PFSK-1 (cell line): ENCODE measurements around the gene EPO.

Experiments used
- FOXP2 ChIP-seq: optimal IDR thresholded peaks from 2 replicates; pipeline ENCODE3; 2011; ENCODE audit warnings: borderline replicate concordance, control low read depth, inconsistent platforms; ENCODE audit not compliant: insufficient read depth; ENCODE audit errors: extremely low read length, extremely low read depth
- POLR2AphosphoS5 ChIP-seq: IDR thresholded peaks from 2 replicates; pipeline ENCODE4 v1.6.1; 2012; ENCODE audit warnings: low read depth, mild to moderate bottlenecking, control low read depth, low read length, moderate library complexity
- SIN3A ChIP-seq: IDR thresholded peaks from 2 replicates; pipeline ENCODE4 v1.6.1; 2012; ENCODE audit warnings: mild to moderate bottlenecking, low read length, moderate library complexity, borderline replicate concordance; ENCODE audit not compliant: insufficient read depth
- TAF1 ChIP-seq: IDR thresholded peaks from 2 replicates; pipeline ENCODE4 v1.6.1; 2012; ENCODE audit warnings: low read length, control low read depth, borderline replicate concordance; ENCODE audit not compliant: insufficient read depth
- TF ChIP-seq, protein P1 (sequence below), 2 experiments: IDR thresholded peaks; 2 replicates each; pipeline versions ENCODE4 v1.6.1 to v1.8.0; 2011 to 2012; ENCODE audit warnings: low read depth in 2 of 2, low read length in 2 of 2, control low read depth in 1 of 2, inconsistent platforms in 1 of 2, mild to moderate bottlenecking in 1 of 2, moderate library complexity in 1 of 2; ENCODE audit not compliant: insufficient read depth in 1 of 2

The EPO gene

DNA sequence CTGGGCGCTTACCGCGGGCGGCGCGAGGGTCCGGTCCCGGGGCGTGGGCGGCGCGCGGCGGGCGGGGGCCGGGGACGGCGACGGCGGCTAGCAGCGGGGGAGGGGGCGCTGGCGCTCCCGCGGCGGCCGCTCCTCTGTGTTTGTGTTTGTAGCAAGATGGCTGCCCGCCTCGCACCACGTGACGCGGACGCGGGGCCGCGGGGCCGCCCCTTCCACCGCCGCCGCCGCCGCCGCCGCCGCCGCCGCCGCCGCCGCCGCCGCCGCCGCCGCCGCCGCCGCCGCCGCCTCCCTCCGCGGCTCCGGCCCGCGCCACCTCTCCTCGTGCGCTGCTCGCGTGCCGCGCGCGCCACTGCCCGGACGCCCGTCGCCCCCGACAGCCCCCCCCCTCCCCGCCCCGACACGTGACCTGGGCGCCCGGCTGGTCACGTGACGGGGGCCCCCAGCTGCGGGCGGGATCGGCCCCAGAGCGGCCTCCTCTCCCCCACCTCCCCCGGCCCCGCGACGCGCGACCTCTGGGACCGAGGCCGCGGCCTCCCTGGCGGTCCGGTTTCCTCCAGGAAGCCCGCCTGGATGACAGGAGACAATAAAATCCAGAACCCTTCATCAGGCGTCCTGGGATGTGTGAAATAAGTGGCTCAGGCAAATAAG is 26.0 kb upstream of the EPO start, which contains the start of gene GIGYF1:
Gene GIGYF1, minus strand, starts transcription at position 153 of the 648 bp plus-strand sequence. CDS start 6,012 bp downstream, outside the sequence.
- TF ChIP-seq TAF1 (no peak), SIN3A (peak; percentile 1; the same call in 1 of the 2 replicates), POLR2AphosphoS5 (no peak)
- TF ChIP-seq, protein P1, sequence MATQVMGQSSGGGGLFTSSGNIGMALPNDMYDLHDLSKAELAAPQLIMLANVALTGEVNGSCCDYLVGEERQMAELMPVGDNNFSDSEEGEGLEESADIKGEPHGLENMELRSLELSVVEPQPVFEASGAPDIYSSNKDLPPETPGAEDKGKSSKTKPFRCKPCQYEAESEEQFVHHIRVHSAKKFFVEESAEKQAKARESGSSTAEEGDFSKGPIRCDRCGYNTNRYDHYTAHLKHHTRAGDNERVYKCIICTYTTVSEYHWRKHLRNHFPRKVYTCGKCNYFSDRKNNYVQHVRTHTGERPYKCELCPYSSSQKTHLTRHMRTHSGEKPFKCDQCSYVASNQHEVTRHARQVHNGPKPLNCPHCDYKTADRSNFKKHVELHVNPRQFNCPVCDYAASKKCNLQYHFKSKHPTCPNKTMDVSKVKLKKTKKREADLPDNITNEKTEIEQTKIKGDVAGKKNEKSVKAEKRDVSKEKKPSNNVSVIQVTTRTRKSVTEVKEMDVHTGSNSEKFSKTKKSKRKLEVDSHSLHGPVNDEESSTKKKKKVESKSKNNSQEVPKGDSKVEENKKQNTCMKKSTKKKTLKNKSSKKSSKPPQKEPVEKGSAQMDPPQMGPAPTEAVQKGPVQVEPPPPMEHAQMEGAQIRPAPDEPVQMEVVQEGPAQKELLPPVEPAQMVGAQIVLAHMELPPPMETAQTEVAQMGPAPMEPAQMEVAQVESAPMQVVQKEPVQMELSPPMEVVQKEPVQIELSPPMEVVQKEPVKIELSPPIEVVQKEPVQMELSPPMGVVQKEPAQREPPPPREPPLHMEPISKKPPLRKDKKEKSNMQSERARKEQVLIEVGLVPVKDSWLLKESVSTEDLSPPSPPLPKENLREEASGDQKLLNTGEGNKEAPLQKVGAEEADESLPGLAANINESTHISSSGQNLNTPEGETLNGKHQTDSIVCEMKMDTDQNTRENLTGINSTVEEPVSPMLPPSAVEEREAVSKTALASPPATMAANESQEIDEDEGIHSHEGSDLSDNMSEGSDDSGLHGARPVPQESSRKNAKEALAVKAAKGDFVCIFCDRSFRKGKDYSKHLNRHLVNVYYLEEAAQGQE (IDR thresholded peaks at IDR 0.05; ENCODE audit: insufficient read depth in 1 of 2, low read depth in 2 of 2, low read length in 2 of 2) = 0 out of 4 replicates have a peak, but pooled peaks of 1 of the 2 experiments have one; percentile 22

DNA sequence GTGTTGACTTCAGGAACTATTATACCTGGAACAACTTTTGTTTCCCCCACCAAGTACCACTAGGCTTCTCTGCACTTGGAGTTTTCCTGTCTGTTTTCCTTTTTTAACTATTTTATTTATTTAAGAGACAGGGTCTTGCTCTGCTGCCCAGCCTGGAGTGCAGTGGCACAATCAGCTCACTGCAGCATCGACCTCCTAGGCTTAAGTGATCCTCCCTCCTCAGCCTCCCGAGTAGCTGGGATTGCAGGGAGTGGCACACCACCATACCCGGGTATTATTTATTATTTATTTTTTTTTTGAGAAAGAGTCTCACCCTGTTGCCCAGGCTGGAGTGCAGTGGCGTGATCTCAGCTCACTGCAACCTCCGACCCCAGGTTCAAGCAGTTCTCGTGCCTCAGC is 24.1 kb upstream of the EPO start:
- TF ChIP-seq, protein P1 (IDR thresholded peaks at IDR 0.05; ENCODE audit: insufficient read depth in 1 of 2, low read depth in 2 of 2, low read length in 2 of 2) = no peak
- TF ChIP-seq TAF1 = no peak
- TF ChIP-seq FOXP2 = no peak
- no peak for TF ChIP-seq POLR2AphosphoS5
- no peak for TF ChIP-seq SIN3A

- TF ChIP-seq TAF1 = no peak
- TF ChIP-seq, protein P1 (IDR thresholded peaks at IDR 0.05; ENCODE audit: insufficient read depth in 1 of 2, low read depth in 2 of 2, low read length in 2 of 2) = no peak
- TF ChIP-seq POLR2AphosphoS5 = no peak
- no peak for TF ChIP-seq SIN3A
- no peak for TF ChIP-seq FOXP2
Observed at GRCh38 chr7:100699018-100699417, 21.2 kb upstream of the EPO start.

- no peak for TF ChIP-seq SIN3A
- TF ChIP-seq, protein P1 (IDR thresholded peaks at IDR 0.05; ENCODE audit: insufficient read depth in 1 of 2, low read depth in 2 of 2, low read length in 2 of 2) = no peak
- TF ChIP-seq FOXP2 = peak; percentile 56
- TF ChIP-seq POLR2AphosphoS5 = no peak
- no peak for TF ChIP-seq TAF1
Observed at GRCh38 chr7:100705320-100705752, 14.9 kb upstream of the EPO start.
